Mesodermal cell (in vitro differentiated cells): ENCODE results near the gene PTPRO.
"Not testable (repeated sequence)": the region's sequence is repeated elsewhere in the genome, so short reads cannot be mapped to it uniquely, and the experiment has no call there.

Experiments used
- H3K27ac ChIP-seq: 2 replicates; pipeline ENCODE4 v1.7.0; 2013; ENCODE audit warnings: mild to moderate bottlenecking, low read depth, low read length, moderate library complexity; ENCODE audit not compliant: severe bottlenecking
- H3K36me3 ChIP-seq: 2 replicates; pipeline ENCODE4 v1.7.1; 2013; ENCODE audit warnings: mild to moderate bottlenecking, low read length, moderate library complexity; ENCODE audit not compliant: control insufficient read depth, insufficient read depth
- H3K4me1 ChIP-seq: one replicate; pipeline ENCODE4 v1.7.1; 2013; ENCODE audit warnings: mild to moderate bottlenecking, low read length; ENCODE audit not compliant: insufficient read depth, control insufficient read depth, poor library complexity, severe bottlenecking
- H3K4me3 ChIP-seq: 2 replicates; pipeline ENCODE4 v1.7.0; 2013; ENCODE audit warnings: low read length, control low read depth, mild to moderate bottlenecking; ENCODE audit not compliant: insufficient read depth, poor library complexity, severe bottlenecking; ENCODE audit errors: extremely low read depth
- H3K9me3 ChIP-seq: 2 replicates; pipeline ENCODE4 v1.7.1; 2013; ENCODE audit warnings: mild to moderate bottlenecking, low read length, moderate library complexity; ENCODE audit not compliant: control insufficient read depth
- WGBS, 2 experiments: methylation state at CpG; one replicate each; pipeline ENCODE4 v1.1.5; 2013; ENCODE audit warnings: missing lambda C conversion rate in 2 of 2; ENCODE audit not compliant: insufficient coverage in 2 of 2; 5-methylcytosine and 5-hydroxymethylcytosine counted together

PTPRO gene

GRCh38 chr12:15613981-15614380, 291.7 kb downstream of the PTPRO start:
- no CpG with 5 or more reads among the region's 1 CpG for WGBS, 2 experiments
- no peak overlapping the region for H3K27ac ChIP-seq

GRCh38 chr12:15616495-15616894, 294.2 kb downstream of the PTPRO start:
- not testable (repeated sequence) for H3K27ac ChIP-seq, H3K36me3 ChIP-seq, H3K4me1 ChIP-seq, H3K4me3 ChIP-seq
- WGBS, 2 experiments, result 91% methylated on average over 4 to 7 of the region's 8 CpGs
- H3K9me3 ChIP-seq, result peaks cover 13% of the 10 kb centered on the region

More at GRCh38 chr12:15613981-15614380, 291.7 kb downstream of the PTPRO start:
- Histone ChIP-seq H3K4me3 (no peak overlapping the region), H3K4me1 (no peaks in the 10 kb centered on the region), H3K9me3 (peaks cover 13% of the 10 kb centered on the region), H3K36me3 (no peaks in the 10 kb centered on the region)

- Histone ChIP-seq H3K9me3 (peaks cover 6% of the 10 kb centered on the region), H3K27ac (no peak overlapping the region), H3K36me3 (no peaks in the 10 kb centered on the region), H3K4me1 (no peaks in the 10 kb centered on the region), H3K4me3 (no peak overlapping the region)
- 94 to 100% methylated on average over 2 to 3 of the region's 4 CpGs for WGBS, 2 experiments
Measured at GRCh38 chr12:15620741-15621539, 298.6 kb downstream of the PTPRO start.

- WGBS, 2 experiments, result 81 to 88% methylated on average over 1 of the region's 2 CpGs
- no peaks in the 10 kb centered on the region for H3K36me3 ChIP-seq
- peaks cover 23% of the 10 kb centered on the region for H3K4me1 ChIP-seq
- no peak overlapping the region for H3K27ac ChIP-seq
- H3K4me3 ChIP-seq, result no peak overlapping the region
- H3K9me3 ChIP-seq, result no peaks in the 10 kb centered on the region
Measured at GRCh38 chr12:15625075-15625474, 302.8 kb downstream of the PTPRO start.

DNA sequence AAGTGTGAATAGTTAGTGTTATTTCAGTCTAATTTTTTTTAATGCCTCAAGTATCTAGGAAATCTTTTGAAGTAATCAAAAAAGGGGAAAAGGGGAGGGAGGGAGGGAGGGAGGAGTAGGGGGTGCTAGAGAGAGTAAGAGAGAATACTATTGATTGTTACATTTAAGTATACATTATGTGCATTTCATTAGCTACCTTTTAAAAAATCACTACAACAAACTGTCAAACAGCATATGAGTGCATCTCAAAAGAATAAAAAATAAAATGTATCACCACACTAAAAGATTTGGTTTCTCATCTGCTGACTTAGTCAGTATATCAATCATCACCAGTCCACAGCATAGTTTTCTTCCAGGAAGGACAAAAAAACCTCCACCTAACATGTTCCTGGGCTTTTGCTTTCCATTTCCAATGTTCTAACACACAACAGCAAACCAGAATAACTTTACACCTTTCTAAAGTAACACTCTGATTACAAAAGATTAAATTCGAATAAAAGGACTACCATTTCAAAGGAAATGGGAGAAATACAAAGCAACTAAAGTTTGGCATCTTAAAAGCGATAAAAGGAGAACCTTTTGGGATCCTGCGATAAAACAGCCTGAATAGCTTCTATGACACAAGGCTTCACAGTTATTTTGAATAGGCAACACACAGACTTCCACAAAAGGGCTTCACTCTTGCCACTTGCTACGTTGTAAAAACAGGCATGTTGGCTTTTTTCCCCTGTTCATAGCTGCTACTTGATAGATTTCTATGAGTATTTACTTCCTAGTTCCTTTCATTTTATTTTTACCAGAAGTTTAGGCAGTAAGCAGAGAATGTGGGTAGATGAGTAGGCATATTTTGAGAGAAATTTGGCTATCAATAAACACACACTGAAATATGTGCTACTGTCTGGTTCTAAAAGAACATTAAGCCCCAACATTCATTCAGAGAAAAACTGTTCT, 306.0 kb downstream of the PTPRO start:
- no peaks in the 10 kb centered on the region for H3K36me3 ChIP-seq
- peaks cover 37% of the 10 kb centered on the region for H3K4me1 ChIP-seq
- H3K27ac ChIP-seq, result peak overlapping the region; percentile 93
- no peaks in the 10 kb centered on the region for H3K9me3 ChIP-seq
- no peak overlapping the region for H3K4me3 ChIP-seq
- WGBS, 2 experiments, result 33 to 40% methylated on average over 2 of the region's 4 CpGs

GRCh38 chr12:15629108-15629507, 306.8 kb downstream of the PTPRO start:
- no peak overlapping the region for H3K4me3 ChIP-seq
- H3K36me3 ChIP-seq, result no peaks in the 10 kb centered on the region
- peak overlapping the region; percentile 93 for H3K27ac ChIP-seq
- H3K9me3 ChIP-seq, result no peaks in the 10 kb centered on the region
- 10% methylated on average over 2 of the region's 5 CpGs; no CpG with 5 or more reads in 1 of the 2 experiments for WGBS, 2 experiments
- peaks cover 42% of the 10 kb centered on the region for H3K4me1 ChIP-seq

DNA sequence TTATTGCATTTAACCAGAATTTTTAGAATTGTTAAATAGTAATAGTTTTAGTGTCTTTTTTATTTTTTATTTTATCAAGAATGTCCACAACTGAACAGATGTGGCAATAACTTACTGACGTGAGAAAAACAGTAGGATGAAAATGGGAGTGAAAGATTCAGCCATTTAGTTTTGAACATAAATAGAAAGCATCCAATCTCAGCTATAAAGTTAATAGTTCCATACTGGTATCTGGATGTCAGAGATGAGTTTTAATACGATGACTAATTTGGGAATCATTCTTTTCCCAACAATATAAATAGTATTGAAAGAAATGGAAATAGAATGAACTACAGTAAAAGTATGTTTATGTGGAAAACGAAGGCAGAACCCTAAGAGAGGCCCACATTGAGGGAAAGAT, 307.5 kb downstream of the PTPRO start:
- Histone ChIP-seq H3K4me3 (no peak overlapping the region), H3K27ac (peak overlapping the region; percentile 93), H3K9me3 (no peaks in the 10 kb centered on the region), H3K4me1 (peaks cover 47% of the 10 kb centered on the region), H3K36me3 (no peaks in the 10 kb centered on the region)
- no CpG with 5 or more reads among the region's 3 CpGs for WGBS, 2 experiments

DNA sequence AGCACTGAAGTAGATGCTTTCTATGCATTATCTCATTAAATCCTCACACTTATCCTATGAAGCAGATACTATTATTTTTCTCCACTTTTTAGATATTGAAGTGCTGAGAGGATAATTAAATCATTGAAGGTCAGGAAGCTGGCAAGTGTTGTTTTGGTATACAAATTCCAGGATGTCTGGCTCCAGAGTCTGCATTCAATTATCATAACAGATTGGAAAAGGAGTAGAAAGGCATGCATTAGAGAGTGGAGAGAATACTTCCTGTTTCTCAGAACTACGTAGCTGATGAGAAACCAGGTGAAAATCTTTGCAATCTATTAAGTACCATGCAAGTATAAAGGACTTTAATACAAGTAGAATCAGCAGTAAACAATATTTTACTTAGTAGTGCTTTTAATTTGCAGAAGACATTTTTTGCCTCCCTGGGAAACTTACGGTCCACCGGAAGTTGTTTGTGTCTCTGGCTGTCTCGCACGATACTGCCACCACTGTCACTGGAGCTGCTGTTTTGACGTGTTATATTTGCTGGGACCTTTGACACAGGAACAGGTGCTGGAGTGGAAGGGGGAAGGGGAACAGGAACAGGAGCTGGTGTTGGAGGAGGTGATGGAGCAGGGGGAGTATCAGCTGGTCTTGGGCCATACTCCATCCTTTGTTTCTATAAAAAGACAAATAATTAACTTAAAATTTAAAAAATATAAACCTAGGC, 308.9 kb downstream of the PTPRO start:
- Histone ChIP-seq H3K4me3 (no peak overlapping the region), H3K36me3 (no peaks in the 10 kb centered on the region), H3K9me3 (no peaks in the 10 kb centered on the region), H3K27ac (peak overlapping the region; percentile 16), H3K4me1 (peaks cover 52% of the 10 kb centered on the region)
- WGBS, 2 experiments, result 93 to 100% methylated on average over 4 to 5 of the region's 6 CpGs

DNA sequence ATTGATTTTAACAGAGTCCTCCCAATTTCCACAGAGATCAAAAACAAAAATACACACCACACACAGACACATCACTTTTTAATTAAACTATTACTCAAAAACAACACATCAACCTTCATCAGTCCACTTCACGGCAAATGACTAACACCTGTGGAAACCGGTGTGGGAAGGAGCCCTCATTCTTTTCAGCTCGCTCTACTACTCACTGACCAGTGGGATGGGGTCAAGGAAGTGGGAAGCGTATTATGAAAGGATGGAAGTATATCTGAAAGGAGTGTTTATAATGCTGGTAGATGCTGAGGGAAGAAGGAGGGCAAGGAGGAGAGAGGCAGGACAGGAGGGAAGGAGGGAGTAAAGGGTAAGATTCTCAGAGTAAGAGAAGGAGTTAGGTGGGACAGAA, 310.4 kb downstream of the PTPRO start:
- Histone ChIP-seq H3K36me3 (no peaks in the 10 kb centered on the region), H3K9me3 (no peaks in the 10 kb centered on the region), H3K4me3 (no peak overlapping the region), H3K27ac (no peak overlapping the region), H3K4me1 (peaks cover 52% of the 10 kb centered on the region)
- WGBS, 2 experiments, result 92 to 100% methylated on average over 1 to 2 of the region's 4 CpGs

- H3K9me3 ChIP-seq, result no peaks in the 10 kb centered on the region
- H3K4me1 ChIP-seq, result peaks cover 49% of the 10 kb centered on the region
- H3K27ac ChIP-seq, result no peak overlapping the region
- no peaks in the 10 kb centered on the region for H3K36me3 ChIP-seq
- no CpG with 5 or more reads among the region's 1 CpG for WGBS, 2 experiments
- H3K4me3 ChIP-seq, result no peak overlapping the region
Measured at GRCh38 chr12:15633201-15633600, 310.9 kb downstream of the PTPRO start.
